Osteoblast (primary cell): ENCODE results near the gene KRTAP29-1. TPM values are rescaled to one million over a fixed set of nuclear protein-coding genes. Genes with fewer than 3 reads are reported as not detected.
"Not testable (repeated sequence)": the region's sequence is repeated elsewhere in the genome, so short reads cannot be mapped to it uniquely, and the experiment has no call there.

Source experiments
- DNase-seq: peaks from one replicate; pipeline ENCODE4 v3.0.0; 2011; ENCODE audit warnings: low spot score, mixed read lengths; ENCODE audit not compliant: insufficient read length; ENCODE audit errors: missing footprints
- H2AFZ ChIP-seq: 2 replicates; pipeline ENCODE4 v1.6.0; 2011; ENCODE audit warnings: mild to moderate bottlenecking, low read length
- H3K27ac ChIP-seq: 2 replicates; pipeline ENCODE4 v1.5.1; 2011; ENCODE audit warnings: mild to moderate bottlenecking, low read depth, low read length, moderate library complexity
- H3K27me3 ChIP-seq: 2 replicates; pipeline ENCODE4 v1.6.0; 2012; ENCODE audit warnings: mild to moderate bottlenecking, control low read depth, inconsistent platforms, low read length, moderate library complexity; ENCODE audit not compliant: insufficient read depth
- H3K36me3 ChIP-seq: 2 replicates; pipeline ENCODE4 v1.5.1; 2011; ENCODE audit warnings: mild to moderate bottlenecking, low read length, control low read depth, moderate library complexity; ENCODE audit not compliant: insufficient read depth
- H3K4me1 ChIP-seq: 2 replicates; pipeline ENCODE4 v1.5.1; 2011; ENCODE audit warnings: mild to moderate bottlenecking, low read length, control low read depth, moderate library complexity; ENCODE audit not compliant: insufficient read depth
- H3K4me2 ChIP-seq: 2 replicates; pipeline ENCODE4 v1.6.0; 2011; ENCODE audit warnings: mild to moderate bottlenecking, low read length; ENCODE audit not compliant: insufficient read depth
- H3K4me3 ChIP-seq: fragments of 200-600 bp; sonication (generic); 3 replicates; pipeline ENCODE4 v1.5.1; 2012; ENCODE audit warnings: mild to moderate bottlenecking, low read length, inconsistent platforms; ENCODE audit not compliant: insufficient read depth
- H3K79me2 ChIP-seq: 2 replicates; pipeline ENCODE4 v1.6.0; 2012; ENCODE audit warnings: mild to moderate bottlenecking, low read length, control low read depth, inconsistent platforms; ENCODE audit not compliant: insufficient read depth
- H3K9me3 ChIP-seq: 2 replicates; pipeline ENCODE4 v1.5.1; 2011; ENCODE audit warnings: low read depth, low read length, control low read depth
- H4K20me1 ChIP-seq: 2 replicates; pipeline ENCODE4 v1.6.0; 2012; ENCODE audit warnings: mild to moderate bottlenecking, low read length, control low read depth; ENCODE audit not compliant: insufficient read depth
- CTCF ChIP-seq: IDR thresholded peaks from 2 replicates; pipeline ENCODE4 v1.5.1; 2011; ENCODE audit warnings: mild to moderate bottlenecking, low read depth, low read length, moderate library complexity; ENCODE audit errors: extremely low read depth
- total RNA-seq: library from RNA; depleted of rRNA; stranded (reverse); fragments of >200 nt; gene quantifications from 2 replicates; pipeline ENCODE4 v1.2.3, GENCODE V29; 2012

KRTAP29-1 gene
- total RNA-seq, 1 donor, result not detected

- H3K9me3 ChIP-seq, result no peaks in the 10 kb centered on the region
- H4K20me1 ChIP-seq, result no peaks in the 10 kb centered on the region
- H3K27ac ChIP-seq, result no peak overlapping the region
- H3K4me3 ChIP-seq, result no peak overlapping the region
- no peaks in the 10 kb centered on the region for H3K36me3 ChIP-seq
- no peak for TF ChIP-seq CTCF
- H3K4me2 ChIP-seq, result no peak overlapping the region
- DNase-seq, result no peak
- H2AFZ ChIP-seq, result no peak overlapping the region
- no peaks in the 10 kb centered on the region for H3K79me2 ChIP-seq
- no peaks in the 10 kb centered on the region for H3K4me1 ChIP-seq
- H3K27me3 ChIP-seq, result no peaks in the 10 kb centered on the region
Observed at GRCh38 chr17:41263212-41263611, 39.4 kb downstream of the KRTAP29-1 start.

- H3K27ac ChIP-seq, result no peak overlapping the region
- H3K27me3 ChIP-seq, result no peaks in the 10 kb centered on the region
- no peaks in the 10 kb centered on the region for H3K36me3 ChIP-seq
- TF ChIP-seq CTCF, result no peak
- H3K4me1 ChIP-seq, result no peaks in the 10 kb centered on the region
- H4K20me1 ChIP-seq, result no peaks in the 10 kb centered on the region
- no peaks in the 10 kb centered on the region for H3K79me2 ChIP-seq
- H3K4me3 ChIP-seq, result no peak overlapping the region
- no peak for DNase-seq
- no peak overlapping the region for H2AFZ ChIP-seq
- H3K4me2 ChIP-seq, result no peak overlapping the region
- H3K9me3 ChIP-seq, result no peaks in the 10 kb centered on the region
Observed at GRCh38 chr17:41258406-41258805, 44.2 kb downstream of the KRTAP29-1 start.

GRCh38 chr17:41256291-41256685 is 46.4 kb downstream of the KRTAP29-1 start:
- H3K4me1 ChIP-seq, result no peaks in the 10 kb centered on the region
- H4K20me1 ChIP-seq, result no peaks in the 10 kb centered on the region
- no peaks in the 10 kb centered on the region for H3K27me3 ChIP-seq
- no peaks in the 10 kb centered on the region for H3K79me2 ChIP-seq
- H3K36me3 ChIP-seq, result no peaks in the 10 kb centered on the region
- no peak overlapping the region for H3K27ac ChIP-seq
- TF ChIP-seq CTCF, result no peak
- no peak overlapping the region for H3K4me3 ChIP-seq
- H3K4me2 ChIP-seq, result no peak overlapping the region
- no peak for DNase-seq
- no peaks in the 10 kb centered on the region for H3K9me3 ChIP-seq
- no peak overlapping the region for H2AFZ ChIP-seq

- DNase-seq, result peak; percentile 60
- H3K9me3 ChIP-seq, H4K20me1 ChIP-seq, H3K27me3 ChIP-seq, H3K4me2 ChIP-seq, H3K4me1 ChIP-seq, H3K79me2 ChIP-seq, H3K4me3 ChIP-seq, H3K36me3 ChIP-seq, H2AFZ ChIP-seq, H3K27ac ChIP-seq: not testable (repeated sequence)
Observed at GRCh38 chr17:41255381-41256290, 47.0 kb downstream of the KRTAP29-1 start, which contains the start of gene KRTAP9-9. TSS of gene KRTAP9-9 (plus strand) at chr17:41255384.
